Cortex of kidney (tissue), 1 donor: ENCODE measurements around the gene KIRREL3.

Source experiments
- DNase-seq: peaks from one replicate; lab custom pipeline; 2025; lab: John Stamatoyannopoulos, UW

The KIRREL3 gene

GRCh38 chr11:126634963-126635362 is 365.6 kb downstream of the KIRREL3 start:
- DNase-seq: no peak

DNA sequence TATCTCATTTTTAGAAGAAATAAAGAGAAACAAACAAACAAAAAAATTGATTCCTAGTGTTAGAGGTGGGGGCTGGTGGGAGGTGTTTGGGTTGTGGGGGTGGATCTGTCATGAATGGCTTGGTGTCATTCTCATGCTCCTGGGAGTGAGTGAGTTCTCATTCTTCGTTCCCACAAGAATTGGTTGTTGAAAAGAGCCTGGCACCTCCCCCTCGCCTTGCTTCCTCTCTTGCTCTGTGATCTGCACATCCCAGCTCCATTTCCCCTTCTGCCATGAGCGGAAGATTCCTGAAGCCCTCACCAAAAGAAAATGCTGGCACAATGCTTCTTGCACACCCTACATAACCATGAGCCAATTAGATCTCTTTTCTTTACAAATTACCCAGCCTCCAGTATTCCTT is 367.2 kb downstream of the KIRREL3 start:
- no peak for DNase-seq

GRCh38 chr11:126630893-126631798 is 369.4 kb downstream of the KIRREL3 start:
- no peak for DNase-seq

DNA sequence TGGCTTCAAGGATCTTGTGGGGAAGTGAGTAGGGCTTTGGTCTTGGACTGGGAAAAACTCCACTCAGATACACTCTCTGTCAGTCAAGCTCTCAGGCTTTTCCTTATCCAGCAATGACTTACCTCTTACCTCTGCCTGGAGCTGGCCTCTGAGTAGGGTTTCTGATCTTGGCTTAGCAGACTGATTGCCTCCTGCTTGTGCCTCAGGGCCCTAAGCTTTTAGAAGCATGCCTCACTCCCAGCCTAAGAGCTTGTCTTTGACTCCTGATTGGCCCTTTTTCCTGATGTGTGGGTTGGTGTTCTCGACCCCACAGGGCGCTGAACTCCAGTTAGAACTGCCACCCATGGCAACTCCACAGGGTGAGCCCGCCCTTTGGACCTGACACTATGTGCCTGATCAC is 370.1 kb downstream of the KIRREL3 start:
- no peak for DNase-seq

DNA sequence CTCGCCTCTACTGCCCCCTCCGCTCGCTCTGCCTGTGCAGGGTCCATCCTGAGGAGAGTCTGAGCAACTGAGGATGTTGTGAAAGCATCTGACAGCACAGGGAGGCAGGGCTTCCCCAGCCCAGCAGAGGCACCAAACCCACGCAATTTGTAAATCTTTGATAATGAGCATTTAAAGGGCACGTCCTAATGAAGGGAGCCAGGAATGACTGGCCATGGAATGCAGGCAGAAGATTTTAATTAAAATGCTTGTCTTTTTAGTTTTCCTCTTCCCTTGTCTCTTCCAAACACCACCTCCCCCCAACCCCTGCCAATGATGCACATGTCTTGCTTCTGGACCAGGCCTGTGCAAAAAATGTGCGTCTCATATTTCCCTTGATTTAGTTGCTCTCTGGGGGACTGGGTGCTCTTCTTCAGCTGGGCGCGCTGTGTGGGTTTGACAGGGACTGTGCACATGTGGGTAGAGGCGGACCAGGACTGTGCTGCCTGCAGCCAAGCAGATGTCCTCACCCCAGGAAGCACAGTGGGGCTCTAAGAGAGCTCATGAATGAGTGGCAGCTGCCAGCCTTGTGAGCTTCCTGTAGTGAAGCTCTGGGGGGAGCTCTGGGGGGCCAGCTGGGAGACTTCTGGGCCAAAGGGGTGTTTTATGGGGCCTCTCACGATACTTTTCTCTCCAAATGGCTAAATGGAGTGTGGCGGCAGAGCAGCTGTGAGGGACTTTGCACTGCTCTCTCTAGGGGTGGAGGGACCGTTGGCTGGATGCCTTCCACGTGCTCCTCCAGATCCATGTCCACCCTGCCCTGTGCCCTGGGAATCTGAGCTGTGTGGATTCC is 371.6 kb downstream of the KIRREL3 start:
- DNase-seq: no peak

GRCh38 chr11:126628450-126628789 is 372.1 kb downstream of the KIRREL3 start:
- DNase-seq: no peak

GRCh38 chr11:126627421-126627820 is 373.1 kb downstream of the KIRREL3 start:
- DNase-seq: no peak

DNA sequence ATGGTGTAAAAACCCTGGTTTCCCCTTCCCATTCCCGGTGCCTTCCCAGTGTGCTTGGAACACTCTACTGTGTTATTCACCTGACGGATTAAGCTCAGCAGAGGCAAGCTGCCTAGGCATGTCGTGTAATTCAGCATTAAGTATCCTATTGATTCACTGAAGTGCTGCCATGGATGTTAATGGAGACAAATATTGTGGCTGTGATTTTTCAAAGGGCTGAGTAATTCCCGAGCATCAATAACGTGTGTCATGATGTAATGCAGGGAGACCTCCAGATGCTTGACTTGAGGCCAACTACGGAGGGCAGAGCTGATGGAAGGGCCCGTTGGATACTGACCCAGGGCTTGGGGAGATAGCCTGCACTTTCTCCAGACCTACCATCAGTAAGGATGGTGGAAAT is 376.1 kb downstream of the KIRREL3 start:
- no peak for DNase-seq

- no peak for DNase-seq
Observed at GRCh38 chr11:126619516-126619915, 381.1 kb downstream of the KIRREL3 start.

DNA sequence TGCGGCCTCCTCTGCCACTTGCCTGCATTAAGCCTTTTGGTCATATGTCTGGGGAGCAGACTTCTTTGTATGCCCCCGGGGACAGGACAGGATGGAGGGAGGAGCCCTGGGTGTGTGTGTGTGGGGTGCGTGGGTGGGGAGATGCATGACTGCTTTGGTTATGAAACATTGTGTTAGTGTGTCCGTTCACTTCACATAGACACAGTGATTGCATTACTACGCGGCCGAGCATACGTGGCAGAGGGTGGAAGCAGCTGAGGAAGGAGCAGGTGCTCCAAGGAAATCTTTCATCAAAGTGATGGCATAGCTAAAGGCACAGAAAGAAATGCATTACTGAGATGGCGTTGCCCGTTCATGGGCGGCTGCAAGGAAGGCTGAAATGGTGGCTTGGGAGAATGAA is 384.7 kb downstream of the KIRREL3 start:
- DNase-seq: no peak

GRCh38 chr11:126613272-126613671 is 387.3 kb downstream of the KIRREL3 start:
- no peak for DNase-seq

DNA sequence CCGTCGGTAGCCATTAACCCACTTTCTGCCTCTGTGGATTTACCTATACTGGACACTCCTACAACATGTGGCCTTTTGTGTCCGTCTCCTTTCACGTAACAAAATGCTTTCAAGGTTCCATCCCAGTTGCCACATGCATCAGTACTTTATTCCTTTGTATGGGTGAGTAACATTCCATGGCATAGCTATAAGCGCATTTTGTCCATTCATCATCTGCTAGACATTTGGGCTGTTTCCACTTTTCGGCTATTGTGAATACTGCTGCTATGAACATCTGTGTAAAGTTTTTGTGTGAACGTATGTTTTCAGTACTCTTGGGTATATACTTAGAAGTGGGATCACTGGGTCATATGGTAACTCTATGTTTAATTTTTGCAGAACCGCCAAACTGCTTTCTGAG is 387.9 kb downstream of the KIRREL3 start:
- DNase-seq: no peak

GRCh38 chr11:126611438-126611837 is 389.1 kb downstream of the KIRREL3 start:
- DNase-seq: no peak

- no peak for DNase-seq
Observed at GRCh38 chr11:126608658-126609057, 391.9 kb downstream of the KIRREL3 start.

DNA sequence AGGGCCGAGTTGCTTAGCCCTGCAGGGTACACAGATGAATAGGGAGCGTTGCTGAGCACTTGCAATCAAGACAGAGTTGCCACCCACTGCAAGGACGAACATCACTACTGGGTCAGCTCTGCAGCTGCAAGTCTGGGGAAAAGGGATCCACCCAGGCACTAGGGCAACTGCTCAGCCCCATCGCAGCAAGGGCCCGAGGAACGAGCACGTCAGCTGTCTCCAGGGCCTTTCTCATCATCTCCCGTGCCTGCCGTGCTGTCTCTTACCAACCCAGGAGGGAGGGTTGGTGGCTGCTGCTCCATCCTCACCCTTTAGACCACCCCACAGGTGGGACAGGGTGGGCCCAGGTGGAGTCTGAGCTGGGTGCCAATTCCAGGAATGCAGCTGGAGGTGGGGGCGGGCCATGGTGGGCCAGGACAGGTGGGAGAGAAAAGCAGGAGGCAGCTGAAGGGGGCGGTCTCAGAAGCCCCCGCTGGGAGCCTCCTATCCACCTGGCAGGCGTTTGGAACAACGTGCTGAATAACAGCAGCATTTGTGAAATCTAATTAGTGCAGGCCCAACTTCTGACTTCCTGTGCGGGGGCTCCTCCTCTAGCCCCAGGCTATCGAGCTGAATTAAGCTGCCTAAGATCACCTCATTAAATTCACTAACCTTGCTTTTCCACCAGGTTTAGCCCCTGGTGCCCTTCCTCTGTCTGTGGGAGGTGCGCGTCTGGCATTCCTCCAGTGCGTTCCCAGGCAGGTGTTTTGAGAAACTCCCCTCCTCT is 392.6 kb downstream of the KIRREL3 start:
- no peak for DNase-seq

DNA sequence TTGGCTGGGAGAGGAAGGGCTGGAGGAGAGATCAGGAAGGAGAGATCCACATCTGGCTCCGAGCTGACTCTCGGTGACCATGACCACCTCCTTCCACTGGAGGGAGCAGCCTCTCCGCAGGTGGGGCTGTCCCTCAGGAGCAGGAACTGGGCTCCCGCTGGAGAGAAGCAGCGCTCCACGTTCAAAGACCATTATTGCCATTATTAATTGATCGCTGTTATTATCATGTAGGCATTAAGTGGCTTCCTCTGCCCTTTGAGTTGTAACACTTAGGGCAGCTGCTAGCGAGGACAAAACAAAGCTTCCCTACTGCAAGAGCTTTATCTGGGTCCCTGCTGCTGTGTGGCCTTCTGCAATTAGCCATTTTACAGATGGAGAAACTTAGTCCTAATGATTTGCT is 393.2 kb downstream of the KIRREL3 start:
- no peak for DNase-seq

GRCh38 chr11:126606484-126606883 is 394.1 kb downstream of the KIRREL3 start:
- DNase-seq: no peak

GRCh38 chr11:126604461-126604860 is 396.1 kb downstream of the KIRREL3 start:
- DNase-seq: no peak

- no peak for DNase-seq
Observed at GRCh38 chr11:126603486-126603885, 397.1 kb downstream of the KIRREL3 start.

- no peak for DNase-seq
Observed at GRCh38 chr11:126602993-126603392, 397.6 kb downstream of the KIRREL3 start.

DNA sequence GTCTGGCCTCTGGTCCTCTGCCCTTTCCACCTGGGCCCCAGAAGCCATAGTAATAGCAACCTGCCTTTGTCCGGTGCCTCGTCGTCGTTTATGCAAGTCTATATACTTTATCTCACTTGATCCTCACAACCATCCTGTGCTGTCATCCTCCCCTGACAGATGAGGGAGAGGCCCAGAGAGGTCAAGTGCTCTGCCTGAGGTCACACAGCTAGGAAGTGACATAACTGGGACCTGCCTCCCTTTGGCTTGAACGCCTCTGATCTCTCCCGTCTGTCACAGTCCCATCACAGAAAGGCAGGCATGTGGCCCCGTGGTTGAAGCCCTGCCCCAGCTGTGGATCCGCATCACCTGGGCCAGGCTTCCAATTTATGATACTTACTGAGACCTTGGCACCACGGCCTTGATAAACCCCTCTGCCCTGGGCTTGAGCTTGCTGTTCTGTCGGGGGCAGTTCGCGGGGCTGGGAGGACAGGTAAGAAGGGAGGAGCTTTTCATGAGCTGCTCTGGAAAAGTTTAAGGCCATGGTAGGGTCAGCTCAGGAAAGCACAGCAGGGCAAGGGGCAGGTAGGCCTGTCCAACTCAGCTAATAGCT is 398.1 kb downstream of the KIRREL3 start:
- DNase-seq: no peak
